Activated T-cell treated with anti-CD3 and anti-CD28 coated beads, Interleukin-2, amount 50 U/mL, for 4 hours (primary cell): ENCODE results near the gene MAST4. TPM values are rescaled to one million over a fixed set of nuclear protein-coding genes. Genes with fewer than 3 reads are reported as not detected.

ENCODE experiments used
- ATAC-seq, 2 donors: fragments of 200-7000 bp; cut with Tn5 transposase; one replicate each; pipeline ENCODE4 v1.10.0; 2021
- DNase-seq: peaks from one replicate; pipeline ENCODE4 v3.0.0-alpha.2; 2020
- H3K27me3 Mint-ChIP-seq: one replicate; pipeline ENCODE4 v1.8.0; 2021; ENCODE audit warnings: low read depth, mixed read lengths
- H3K36me3 Mint-ChIP-seq: one replicate; pipeline ENCODE4 v1.8.0; 2022; ENCODE audit warnings: mixed read lengths; ENCODE audit not compliant: insufficient read depth
- H3K4me1 Mint-ChIP-seq: one replicate; pipeline ENCODE4 v1.8.0; 2021; ENCODE audit warnings: low read depth, mixed read lengths
- H3K4me3 Mint-ChIP-seq: one replicate; pipeline ENCODE4 v1.8.0; 2021; ENCODE audit warnings: mild to moderate bottlenecking, moderate library complexity, mixed read lengths
- H3K9me3 Mint-ChIP-seq: one replicate; pipeline ENCODE4 v1.8.0; 2021; ENCODE audit warnings: mixed read lengths
- total RNA-seq, 3 donors: library from RNA; stranded (reverse); gene quantifications; one replicate each; pipeline ENCODE4 v1.2.1, GENCODE V29; 2021

The MAST4 gene
- total RNA-seq, 3 donors from 2014 or later = 9.5 to 16.5 (median 15.5) TPM

DNA sequence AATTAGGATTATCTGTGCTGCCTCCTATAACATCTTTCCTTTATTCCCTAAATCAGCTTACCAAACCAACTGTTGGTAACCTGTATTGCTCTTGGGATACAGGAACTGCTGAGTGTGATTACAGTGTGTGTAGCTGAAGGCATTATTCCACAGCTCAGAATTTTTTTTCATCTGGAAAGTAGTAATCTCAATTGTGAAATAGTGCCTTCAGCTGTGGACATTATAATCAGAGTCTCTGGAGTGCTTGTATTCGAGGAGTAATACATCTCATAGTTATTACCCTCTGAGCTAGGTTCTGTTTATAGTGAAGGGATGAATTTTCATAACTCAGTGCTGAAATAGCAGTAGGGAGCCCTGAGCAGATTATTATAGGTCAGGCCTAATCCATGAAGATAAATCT, 199.5 kb downstream of the MAST4 start:
- Mint-ChIP-seq H3K27me3 (peaks cover 6% of the 10 kb centered on the region), H3K36me3 (no peaks in the 10 kb centered on the region), H3K9me3 (no peaks in the 10 kb centered on the region), H3K4me3 (no peak overlapping the region), H3K4me1 (no peaks in the 10 kb centered on the region)
- DNase-seq = no peak
- no peak for ATAC-seq

- H3K36me3 Mint-ChIP-seq = no peaks in the 10 kb centered on the region
- no peak for DNase-seq
- H3K27me3 Mint-ChIP-seq = peaks cover 8% of the 10 kb centered on the region
- no peak overlapping the region for H3K4me3 Mint-ChIP-seq
- no peak for ATAC-seq
- no peaks in the 10 kb centered on the region for H3K9me3 Mint-ChIP-seq
- H3K4me1 Mint-ChIP-seq = no peaks in the 10 kb centered on the region
Observed at GRCh38 chr5:66796305-66797292, 200.4 kb downstream of the MAST4 start.

DNA sequence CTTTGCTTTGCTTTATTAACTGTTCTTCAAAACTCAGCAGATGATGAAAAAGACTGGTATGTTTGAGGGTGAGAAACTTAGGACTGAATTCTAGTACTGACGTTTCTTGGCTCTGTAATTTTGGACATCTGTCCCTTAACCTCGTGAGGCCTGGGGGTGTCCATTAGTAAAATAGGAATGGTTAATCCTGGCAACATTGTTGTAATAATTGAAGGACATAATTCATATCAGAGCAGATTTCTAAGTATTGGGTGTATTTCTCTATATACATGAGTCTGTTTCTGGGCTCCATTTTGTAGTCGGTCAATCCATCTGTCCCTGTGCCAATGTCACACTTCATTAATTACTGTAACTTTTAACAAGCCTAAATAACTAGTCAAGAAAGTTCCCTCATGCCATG, 206.7 kb downstream of the MAST4 start:
- no peak overlapping the region for H3K4me3 Mint-ChIP-seq
- ATAC-seq = no peak
- no peaks in the 10 kb centered on the region for H3K36me3 Mint-ChIP-seq
- H3K4me1 Mint-ChIP-seq = no peaks in the 10 kb centered on the region
- H3K27me3 Mint-ChIP-seq = peaks cover 28% of the 10 kb centered on the region
- no peaks in the 10 kb centered on the region for H3K9me3 Mint-ChIP-seq
- DNase-seq = no peak

DNA sequence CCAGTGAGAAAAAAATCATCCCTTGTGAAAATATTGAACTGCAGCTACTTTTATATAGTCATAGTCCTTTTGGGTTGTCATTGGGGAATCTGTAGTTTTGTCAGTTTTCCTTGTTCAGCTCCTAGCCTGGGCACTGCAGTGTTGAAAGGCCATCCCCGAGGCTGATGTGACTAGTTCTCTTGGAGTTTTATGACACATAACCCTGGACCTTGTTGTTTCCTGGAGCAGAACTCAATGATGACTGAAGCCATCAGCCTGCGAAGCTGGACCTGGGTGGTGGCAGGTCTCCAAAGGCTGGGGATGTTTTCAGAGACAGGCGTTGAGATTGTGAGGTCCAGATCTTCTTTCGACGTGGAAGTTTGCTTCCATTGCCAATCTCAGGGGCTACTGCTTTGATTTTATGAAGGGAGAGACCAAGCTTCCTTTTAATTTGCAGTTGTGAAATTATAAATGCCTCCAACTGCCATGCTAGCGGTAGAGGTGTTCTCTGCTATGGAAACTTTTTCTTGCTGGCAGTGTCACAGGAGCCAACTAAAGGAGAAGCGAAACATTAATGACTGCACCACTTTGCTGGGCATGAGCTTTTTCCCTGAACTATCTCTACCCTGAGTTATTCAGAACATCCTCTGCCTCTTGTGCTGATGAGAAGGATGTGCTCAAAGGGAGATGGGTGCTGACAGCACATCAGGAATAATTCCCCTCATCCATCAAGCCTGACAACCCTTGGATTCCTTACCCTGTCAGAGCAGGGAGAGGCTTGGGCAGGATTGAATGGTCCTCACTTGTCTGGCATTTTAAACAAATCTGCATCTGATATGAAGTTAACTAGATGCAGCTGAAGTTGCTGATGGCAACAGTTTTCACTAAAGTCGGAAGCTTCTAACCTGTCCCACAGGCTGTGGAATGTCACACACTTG, 209.6 kb downstream of the MAST4 start:
- H3K4me3 Mint-ChIP-seq = no peak overlapping the region
- no peaks in the 10 kb centered on the region for H3K36me3 Mint-ChIP-seq
- peaks cover 37% of the 10 kb centered on the region for H3K27me3 Mint-ChIP-seq
- ATAC-seq (no peak), DNase-seq (no peak)
- H3K4me1 Mint-ChIP-seq = no peaks in the 10 kb centered on the region
- no peaks in the 10 kb centered on the region for H3K9me3 Mint-ChIP-seq

DNA sequence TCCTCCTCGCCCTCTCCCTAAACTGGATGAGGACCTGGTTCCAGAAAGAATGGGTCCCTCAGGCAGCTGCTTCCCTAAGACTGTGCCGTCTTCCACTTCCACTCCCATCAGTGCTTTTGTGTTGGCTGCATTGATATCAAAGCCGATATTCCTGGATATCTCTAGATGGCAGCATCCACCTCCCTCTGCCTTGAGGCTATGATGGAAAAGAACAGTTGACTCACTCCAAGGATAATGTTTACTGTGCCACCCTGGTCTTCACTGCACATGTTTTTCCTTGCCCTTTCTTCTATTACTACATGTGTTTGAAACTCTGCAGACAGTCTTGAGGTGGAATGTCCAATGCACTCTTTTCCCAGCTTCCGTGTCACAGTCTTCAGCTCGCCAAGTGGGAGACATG, 211.6 kb downstream of the MAST4 start:
- no peaks in the 10 kb centered on the region for H3K9me3 Mint-ChIP-seq
- ATAC-seq = no peak
- no peaks in the 10 kb centered on the region for H3K4me1 Mint-ChIP-seq
- H3K36me3 Mint-ChIP-seq = no peaks in the 10 kb centered on the region
- H3K4me3 Mint-ChIP-seq = no peak overlapping the region
- H3K27me3 Mint-ChIP-seq = peaks cover 34% of the 10 kb centered on the region
- DNase-seq = no peak

GRCh38 chr5:66808663-66809062, 212.5 kb downstream of the MAST4 start:
- ATAC-seq = no peak
- Mint-ChIP-seq H3K4me1 (no peaks in the 10 kb centered on the region), H3K4me3 (no peak overlapping the region), H3K36me3 (no peaks in the 10 kb centered on the region), H3K9me3 (no peaks in the 10 kb centered on the region), H3K27me3 (peaks cover 34% of the 10 kb centered on the region)
- DNase-seq = no peak

DNA sequence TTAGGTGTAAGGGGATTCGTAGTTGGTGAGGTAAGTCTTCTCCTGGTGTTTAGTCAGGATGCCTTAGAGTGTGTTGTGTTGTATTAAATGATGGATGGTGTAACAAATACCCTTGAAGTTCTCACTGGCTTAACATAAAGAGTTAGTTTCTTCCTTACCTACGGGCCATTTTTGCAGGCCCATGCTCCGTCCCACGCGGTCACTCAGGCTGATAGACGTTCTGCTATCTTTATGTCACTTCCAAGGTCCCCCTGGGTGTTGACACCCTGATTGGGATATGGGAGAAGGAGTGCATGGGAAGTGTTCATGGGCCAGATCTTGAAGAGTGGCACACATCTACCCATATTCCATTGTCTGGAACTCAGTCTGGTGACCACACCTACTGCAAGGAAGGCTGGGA, 214.0 kb downstream of the MAST4 start:
- ATAC-seq (no peak), DNase-seq (no peak)
- Mint-ChIP-seq H3K36me3 (no peaks in the 10 kb centered on the region), H3K4me3 (no peak overlapping the region), H3K27me3 (peaks cover 25% of the 10 kb centered on the region), H3K9me3 (no peaks in the 10 kb centered on the region), H3K4me1 (no peaks in the 10 kb centered on the region)

GRCh38 chr5:66810848-66811261, 214.7 kb downstream of the MAST4 start:
- ATAC-seq = no peak
- Mint-ChIP-seq H3K9me3 (no peaks in the 10 kb centered on the region), H3K4me1 (no peaks in the 10 kb centered on the region), H3K27me3 (peaks cover 21% of the 10 kb centered on the region), H3K4me3 (no peak overlapping the region), H3K36me3 (no peaks in the 10 kb centered on the region)
- DNase-seq = no peak

- Mint-ChIP-seq H3K4me3 (no peak overlapping the region), H3K9me3 (no peaks in the 10 kb centered on the region), H3K36me3 (no peaks in the 10 kb centered on the region), H3K27me3 (peaks cover 17% of the 10 kb centered on the region), H3K4me1 (no peaks in the 10 kb centered on the region)
- DNase-seq (no peak), ATAC-seq (no peak)
Observed at GRCh38 chr5:66812291-66812690, 216.1 kb downstream of the MAST4 start.

GRCh38 chr5:66813306-66813705, 217.1 kb downstream of the MAST4 start:
- H3K4me1 Mint-ChIP-seq = no peaks in the 10 kb centered on the region
- no peaks in the 10 kb centered on the region for H3K36me3 Mint-ChIP-seq
- ATAC-seq = no peak

GRCh38 chr5:66814146-66814991, 218.2 kb downstream of the MAST4 start:
- Mint-ChIP-seq H3K36me3 (no peaks in the 10 kb centered on the region), H3K4me1 (no peaks in the 10 kb centered on the region), H3K9me3 (no peaks in the 10 kb centered on the region), H3K4me3 (no peak overlapping the region), H3K27me3 (peaks cover 4% of the 10 kb centered on the region)
- peak; percentile 51 to 59 for ATAC-seq
- DNase-seq = peak; percentile 18

More at GRCh38 chr5:66813306-66813705, 217.1 kb downstream of the MAST4 start:
- no peak for DNase-seq
- Mint-ChIP-seq H3K27me3 (peaks cover 10% of the 10 kb centered on the region), H3K4me3 (no peak overlapping the region), H3K9me3 (no peaks in the 10 kb centered on the region)

DNA sequence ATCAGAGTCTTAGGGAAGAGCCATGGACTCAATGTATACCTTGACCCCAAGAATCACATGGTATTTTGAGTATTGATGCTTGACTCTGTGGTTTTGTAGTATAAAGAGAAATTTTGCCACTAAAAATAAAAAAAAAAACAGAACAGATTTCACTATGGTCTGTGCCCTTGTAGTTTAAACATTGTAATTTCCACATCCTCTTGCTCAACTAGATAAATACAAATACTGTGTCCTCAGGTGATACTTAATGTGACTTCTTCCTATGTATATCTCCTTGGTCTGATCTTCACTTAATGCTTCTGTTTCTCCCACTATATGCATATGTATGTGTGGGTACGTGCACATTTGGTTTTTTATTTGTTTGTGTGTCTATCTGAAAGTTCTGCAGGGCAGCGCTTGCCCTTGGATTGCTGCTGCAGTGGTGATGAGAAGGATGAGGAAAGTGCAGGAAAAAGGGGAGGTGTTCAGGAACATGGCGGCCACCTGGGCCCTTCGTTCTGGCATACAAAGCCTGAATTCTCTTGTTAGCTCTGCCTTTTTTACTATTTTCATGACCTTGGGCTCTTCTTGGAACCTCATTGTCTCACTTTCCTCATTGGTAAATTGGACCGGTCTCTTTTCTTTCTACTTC, 222.2 kb downstream of the MAST4 start:
- Mint-ChIP-seq H3K36me3 (no peaks in the 10 kb centered on the region), H3K27me3 (no peaks in the 10 kb centered on the region), H3K9me3 (no peaks in the 10 kb centered on the region), H3K4me3 (no peak overlapping the region), H3K4me1 (peaks cover 21% of the 10 kb centered on the region)
- ATAC-seq = no peak
- DNase-seq = no peak

DNA sequence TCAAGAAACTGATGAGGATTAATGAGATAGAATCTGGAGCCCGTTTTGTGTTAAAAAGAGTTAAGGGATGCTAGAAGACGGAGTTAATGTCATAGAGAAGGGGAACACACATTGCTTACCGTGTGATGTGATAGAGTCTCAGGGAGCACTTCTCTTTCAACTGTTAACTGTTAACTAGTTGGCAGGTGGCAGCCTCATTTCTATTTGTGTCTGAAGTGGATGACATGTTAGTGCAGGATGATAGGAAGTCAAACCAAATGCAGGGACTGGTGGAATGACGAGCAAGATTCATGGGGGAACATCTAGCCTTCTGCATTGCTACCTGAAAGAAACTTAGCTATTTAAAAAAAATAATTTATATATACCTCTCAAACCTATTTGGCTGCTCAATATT, 222.7 kb downstream of the MAST4 start:
- no peak for ATAC-seq
- DNase-seq = no peak
- Mint-ChIP-seq H3K9me3 (no peaks in the 10 kb centered on the region), H3K27me3 (no peaks in the 10 kb centered on the region), H3K4me1 (peaks cover 21% of the 10 kb centered on the region), H3K36me3 (no peaks in the 10 kb centered on the region), H3K4me3 (no peak overlapping the region)
